ENCODE measurements around the gene GPATCH2. TPM values are rescaled to one million over a fixed set of nuclear protein-coding genes. Genes with fewer than 3 reads are reported as not detected.

Gene GPATCH2
- total RNA-seq, 1 experiment from 2014 or later: 11.3 TPM

DNA sequence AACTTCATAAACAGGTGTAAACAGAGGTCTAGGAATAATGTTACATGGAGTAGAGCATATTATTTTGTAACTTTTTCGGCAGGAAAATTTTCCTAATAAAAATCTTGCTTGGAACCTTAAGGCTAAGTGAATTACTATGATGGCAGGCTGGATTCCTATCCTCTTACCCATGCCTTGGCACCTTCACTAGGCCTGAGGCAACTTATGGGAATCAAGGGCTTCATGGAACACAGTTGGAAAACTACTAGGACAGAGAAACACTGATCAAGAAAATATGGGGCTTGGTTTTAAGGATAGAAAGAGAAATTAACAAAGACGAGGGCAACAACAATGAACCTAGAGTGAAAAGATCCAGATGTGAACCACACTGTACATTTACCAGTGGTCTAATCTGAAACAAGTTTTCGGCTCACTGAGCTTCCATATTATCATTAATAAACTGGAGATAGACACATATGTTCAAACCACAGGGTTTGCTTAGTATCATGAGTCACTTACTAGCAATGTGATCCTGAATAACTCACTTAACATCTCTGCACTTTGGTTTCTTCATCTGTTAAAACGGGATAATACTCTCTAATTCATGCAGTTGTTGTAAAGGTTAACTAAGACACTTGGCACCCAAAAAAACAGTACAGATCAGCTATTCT lies 68.5 kb downstream of the GPATCH2 start:
- POLR2A ChIA-PET: no interaction called here
- no peaks in the 10 kb centered on the region for H3K36me3 ChIP-seq (ENCODE audit: control insufficient read depth in 1 of 2, insufficient read depth in 2 of 2, low read length in 2 of 2)
- H3K4me2 ChIP-seq (ENCODE audit: low read length): peak overlapping the region; percentile 6
- no peak overlapping the region for H3K9ac ChIP-seq (ENCODE audit: low read length)
- H4K20me1 ChIP-seq (ENCODE audit: insufficient read depth): no peaks in the 10 kb centered on the region
- ATAC-seq (no peak), DNase-seq (ENCODE audit: low read depth, low spot score) (no peak)
- H3K4me3 ChIP-seq (replicated peaks in 1 of 2; ENCODE audit: low read depth in 1 of 2, low read length in 2 of 2): no peak overlapping the region
- H3K27ac ChIP-seq (ENCODE audit: low read depth, low read length): no peak overlapping the region
- no TSS peak for BruUV-seq (replicated peaks)
- no peaks in the 10 kb centered on the region for H3K79me2 ChIP-seq (ENCODE audit: insufficient read depth, low read length)
- peaks cover 0 to 9% of the 10 kb centered on the region in 2 experiments; a peak in 2 of 4 replicates for H3K4me1 ChIP-seq (ENCODE audit: control insufficient read depth in 1 of 2, insufficient read depth in 2 of 2, low read length in 2 of 2)
- H3K9me3 ChIP-seq (ENCODE audit: control insufficient read depth in 1 of 2, insufficient read depth in 1 of 2, low read depth in 1 of 2, low read length in 2 of 2): no peaks in the 10 kb centered on the region
- CTCF ChIA-PET: no interaction called here
- H2AFZ ChIP-seq (ENCODE audit: low read depth, low read length, poor library complexity, severe bottlenecking): no peak overlapping the region
- intact Hi-C loops (cut with micrococcal nuclease): no loop called here
- H3K9me2 ChIP-seq (ENCODE audit: insufficient read depth): no peaks in the 10 kb centered on the region
- TF ChIP-seq SP1 (IDR thresholded peaks at IDR 0.05; ENCODE audit: low read depth): no peak
- no peak for TF ChIP-seq MAX (IDR thresholded peaks at IDR 0.05)
- TF ChIP-seq CBX3 (IDR thresholded peaks at IDR 0.05; ENCODE audit: low read depth): no peak
- TF ChIP-seq, protein P1, sequence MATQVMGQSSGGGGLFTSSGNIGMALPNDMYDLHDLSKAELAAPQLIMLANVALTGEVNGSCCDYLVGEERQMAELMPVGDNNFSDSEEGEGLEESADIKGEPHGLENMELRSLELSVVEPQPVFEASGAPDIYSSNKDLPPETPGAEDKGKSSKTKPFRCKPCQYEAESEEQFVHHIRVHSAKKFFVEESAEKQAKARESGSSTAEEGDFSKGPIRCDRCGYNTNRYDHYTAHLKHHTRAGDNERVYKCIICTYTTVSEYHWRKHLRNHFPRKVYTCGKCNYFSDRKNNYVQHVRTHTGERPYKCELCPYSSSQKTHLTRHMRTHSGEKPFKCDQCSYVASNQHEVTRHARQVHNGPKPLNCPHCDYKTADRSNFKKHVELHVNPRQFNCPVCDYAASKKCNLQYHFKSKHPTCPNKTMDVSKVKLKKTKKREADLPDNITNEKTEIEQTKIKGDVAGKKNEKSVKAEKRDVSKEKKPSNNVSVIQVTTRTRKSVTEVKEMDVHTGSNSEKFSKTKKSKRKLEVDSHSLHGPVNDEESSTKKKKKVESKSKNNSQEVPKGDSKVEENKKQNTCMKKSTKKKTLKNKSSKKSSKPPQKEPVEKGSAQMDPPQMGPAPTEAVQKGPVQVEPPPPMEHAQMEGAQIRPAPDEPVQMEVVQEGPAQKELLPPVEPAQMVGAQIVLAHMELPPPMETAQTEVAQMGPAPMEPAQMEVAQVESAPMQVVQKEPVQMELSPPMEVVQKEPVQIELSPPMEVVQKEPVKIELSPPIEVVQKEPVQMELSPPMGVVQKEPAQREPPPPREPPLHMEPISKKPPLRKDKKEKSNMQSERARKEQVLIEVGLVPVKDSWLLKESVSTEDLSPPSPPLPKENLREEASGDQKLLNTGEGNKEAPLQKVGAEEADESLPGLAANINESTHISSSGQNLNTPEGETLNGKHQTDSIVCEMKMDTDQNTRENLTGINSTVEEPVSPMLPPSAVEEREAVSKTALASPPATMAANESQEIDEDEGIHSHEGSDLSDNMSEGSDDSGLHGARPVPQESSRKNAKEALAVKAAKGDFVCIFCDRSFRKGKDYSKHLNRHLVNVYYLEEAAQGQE (IDR thresholded peaks at IDR 0.05; ENCODE audit: low read depth): no peak
- no peak for TF ChIP-seq FOSL1 (IDR thresholded peaks at IDR 0.05; ENCODE audit: low read depth)
- TF ChIP-seq EZH2 (IDR thresholded peaks at IDR 0.05): no peak
- TF ChIP-seq JUND (IDR thresholded peaks at IDR 0.05): no peak
- TF ChIP-seq, protein P2, sequence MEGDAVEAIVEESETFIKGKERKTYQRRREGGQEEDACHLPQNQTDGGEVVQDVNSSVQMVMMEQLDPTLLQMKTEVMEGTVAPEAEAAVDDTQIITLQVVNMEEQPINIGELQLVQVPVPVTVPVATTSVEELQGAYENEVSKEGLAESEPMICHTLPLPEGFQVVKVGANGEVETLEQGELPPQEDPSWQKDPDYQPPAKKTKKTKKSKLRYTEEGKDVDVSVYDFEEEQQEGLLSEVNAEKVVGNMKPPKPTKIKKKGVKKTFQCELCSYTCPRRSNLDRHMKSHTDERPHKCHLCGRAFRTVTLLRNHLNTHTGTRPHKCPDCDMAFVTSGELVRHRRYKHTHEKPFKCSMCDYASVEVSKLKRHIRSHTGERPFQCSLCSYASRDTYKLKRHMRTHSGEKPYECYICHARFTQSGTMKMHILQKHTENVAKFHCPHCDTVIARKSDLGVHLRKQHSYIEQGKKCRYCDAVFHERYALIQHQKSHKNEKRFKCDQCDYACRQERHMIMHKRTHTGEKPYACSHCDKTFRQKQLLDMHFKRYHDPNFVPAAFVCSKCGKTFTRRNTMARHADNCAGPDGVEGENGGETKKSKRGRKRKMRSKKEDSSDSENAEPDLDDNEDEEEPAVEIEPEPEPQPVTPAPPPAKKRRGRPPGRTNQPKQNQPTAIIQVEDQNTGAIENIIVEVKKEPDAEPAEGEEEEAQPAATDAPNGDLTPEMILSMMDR (IDR thresholded peaks at IDR 0.05 in 2 of 3, conservative IDR thresholded peaks at IDR 0.05 in 1 of 3; ENCODE audit: borderline replicate concordance in 1 of 3, insufficient read depth in 1 of 3, low read depth in 2 of 3, low read length in 2 of 3): no peak
- RAD21 ChIA-PET (ENCODE audit: low non-redundant PET in 1 of 2, low total read pairs in 2 of 2, uncharacterized antibody in 2 of 2, unreplicated experiment in 2 of 2): no interaction called here
- H3K27me3 ChIP-seq (ENCODE audit: insufficient read depth, low read length): no peaks in the 10 kb centered on the region
